Nephron (organoid): ENCODE results near the gene NUAK1.

Experiments
- H3K27ac Mint-ChIP-seq, 3 experiments: 2 replicates each; pipeline ENCODE4 v1.8.0; 2020; ENCODE audit warnings: mixed read lengths in 3 of 3, mild to moderate bottlenecking in 2 of 3, moderate library complexity in 1 of 3
- H3K27me3 Mint-ChIP-seq: 2 replicates; pipeline ENCODE4 v1.8.0; 2021; ENCODE audit warnings: low read depth, mild to moderate bottlenecking, moderate library complexity, mixed read lengths
- H3K36me3 Mint-ChIP-seq: 2 replicates; pipeline ENCODE4 v1.8.0; 2020; ENCODE audit warnings: low read depth, mixed read lengths
- H3K4me1 Mint-ChIP-seq: 2 replicates; pipeline ENCODE4 v1.8.0; 2020; ENCODE audit warnings: mixed read lengths
- H3K4me3 Mint-ChIP-seq, 3 experiments: 2 replicates each; pipeline ENCODE4 v1.8.0; 2020; ENCODE audit warnings: mild to moderate bottlenecking in 3 of 3, mixed read lengths in 3 of 3, moderate library complexity in 2 of 3
- H3K9me3 Mint-ChIP-seq: 2 replicates; pipeline ENCODE4 v1.8.0; 2020; ENCODE audit warnings: mixed read lengths
- CTCF ChIP-seq, 3 experiments: fragments of 200-600 bp; sonication (generic); IDR thresholded peaks; one replicate each; pipeline ENCODE4 v1.5.0; 2021; ENCODE audit warnings: antibody characterized with exemption in 3 of 3; ENCODE audit not compliant: unreplicated experiment in 3 of 3

The NUAK1 gene

GRCh38 chr12:106113824-106114446 is 24.8 kb downstream of the NUAK1 start:
- Mint-ChIP-seq H3K9me3 (no peaks in the 10 kb centered on the region), H3K27ac (peak overlapping the region in 2 of 3 experiments; percentile 61 to 75), H3K4me3 (peak overlapping the region in 1 of 3 experiments; percentile 9), H3K4me1 (peaks cover 83% of the 10 kb centered on the region), H3K27me3 (peaks cover 4% of the 10 kb centered on the region), H3K36me3 (no peaks in the 10 kb centered on the region)
- no peak for TF ChIP-seq CTCF (IDR thresholded peaks at IDR 0.05; ENCODE audit: unreplicated experiment in 3 of 3)

- Mint-ChIP-seq H3K27ac (peak overlapping the region in 2 of 3 experiments; percentile 61 to 75), H3K36me3 (no peaks in the 10 kb centered on the region), H3K4me3 (peak overlapping the region in 1 of 3 experiments; percentile 9), H3K27me3 (peaks cover 4% of the 10 kb centered on the region), H3K9me3 (no peaks in the 10 kb centered on the region), H3K4me1 (peaks cover 83% of the 10 kb centered on the region)
- TF ChIP-seq CTCF (IDR thresholded peaks at IDR 0.05; ENCODE audit: unreplicated experiment in 3 of 3), result no peak
These were observed 25.3 kb downstream of the NUAK1 start for GRCh38 chr12:106113446-106113823.

- peak overlapping the region in 1 of 3 experiments; percentile 9 for H3K4me3 Mint-ChIP-seq
- peaks cover 4% of the 10 kb centered on the region for H3K27me3 Mint-ChIP-seq
- peak overlapping the region; percentile 31 to 73 (median 61) for H3K27ac Mint-ChIP-seq
- H3K4me1 Mint-ChIP-seq, result peaks cover 83% of the 10 kb centered on the region
- no peaks in the 10 kb centered on the region for H3K9me3 Mint-ChIP-seq
- TF ChIP-seq CTCF (IDR thresholded peaks at IDR 0.05; ENCODE audit: unreplicated experiment in 3 of 3), result no peak
- H3K36me3 Mint-ChIP-seq, result no peaks in the 10 kb centered on the region
These were observed 25.7 kb downstream of the NUAK1 start for GRCh38 chr12:106113042-106113441.

GRCh38 chr12:106112145-106112821 is 26.5 kb downstream of the NUAK1 start:
- TF ChIP-seq CTCF (IDR thresholded peaks at IDR 0.05; ENCODE audit: unreplicated experiment in 3 of 3), result no peak
- no peaks in the 10 kb centered on the region for H3K36me3 Mint-ChIP-seq
- H3K9me3 Mint-ChIP-seq, result no peaks in the 10 kb centered on the region
- H3K27me3 Mint-ChIP-seq, result peaks cover 4% of the 10 kb centered on the region
- H3K4me3 Mint-ChIP-seq, result no peak overlapping the region
- H3K27ac Mint-ChIP-seq, result peak overlapping the region in 2 of 3 experiments; percentile 61 to 73
- peaks cover 83% of the 10 kb centered on the region for H3K4me1 Mint-ChIP-seq

- Mint-ChIP-seq H3K27ac (peak overlapping the region; percentile 92 to 95 (median 94)), H3K27me3 (peaks cover under 1% of the 10 kb centered on the region), H3K4me1 (peaks cover 85% of the 10 kb centered on the region), H3K4me3 (no peak overlapping the region), H3K9me3 (no peaks in the 10 kb centered on the region), H3K36me3 (no peaks in the 10 kb centered on the region)
- TF ChIP-seq CTCF (IDR thresholded peaks at IDR 0.05; ENCODE audit: unreplicated experiment in 3 of 3), result no peak
These were observed 28.0 kb downstream of the NUAK1 start for GRCh38 chr12:106110626-106111300.
